GM23248 (cell line): ENCODE results near the gene LRMDA.

Source experiments
- EZH2 ChIP-seq: fragments of 200-600 bp; sonication (generic); IDR thresholded peaks from 2 replicates; pipeline ENCODE4 v1.6.1; 2018; ENCODE audit warnings: antibody characterized with exemption, mild to moderate bottlenecking; ENCODE audit not compliant: insufficient read depth, poor library complexity, severe bottlenecking
- EZH2phosphoT487 ChIP-seq: fragments of 200-600 bp; sonication (generic); IDR thresholded peaks from 2 replicates; pipeline ENCODE4 v1.6.1; 2018; ENCODE audit warnings: antibody characterized with exemption, moderate library complexity, mild to moderate bottlenecking, low read depth; ENCODE audit not compliant: insufficient read depth

GRCh38 chr10:75744261-75744660, 312.8 kb downstream of the LRMDA start:
- TF ChIP-seq EZH2: no peak
- no peak for TF ChIP-seq EZH2phosphoT487
